HG02571 (cell line): ENCODE data around the gene CBY1.
"Not testable (repeated sequence)": the region's sequence is repeated elsewhere in the genome, so short reads cannot be mapped to it uniquely, and the experiment has no call there.

ENCODE experiments used
- ATAC-seq: cut with Tn5 transposase; IDR thresholded peaks from one replicate; pipeline ENCODE4 v1.9.1; 2021; ENCODE audit warnings: mild to moderate bottlenecking, moderate library complexity; ENCODE audit not compliant: unreplicated experiment

Gene CBY1

DNA sequence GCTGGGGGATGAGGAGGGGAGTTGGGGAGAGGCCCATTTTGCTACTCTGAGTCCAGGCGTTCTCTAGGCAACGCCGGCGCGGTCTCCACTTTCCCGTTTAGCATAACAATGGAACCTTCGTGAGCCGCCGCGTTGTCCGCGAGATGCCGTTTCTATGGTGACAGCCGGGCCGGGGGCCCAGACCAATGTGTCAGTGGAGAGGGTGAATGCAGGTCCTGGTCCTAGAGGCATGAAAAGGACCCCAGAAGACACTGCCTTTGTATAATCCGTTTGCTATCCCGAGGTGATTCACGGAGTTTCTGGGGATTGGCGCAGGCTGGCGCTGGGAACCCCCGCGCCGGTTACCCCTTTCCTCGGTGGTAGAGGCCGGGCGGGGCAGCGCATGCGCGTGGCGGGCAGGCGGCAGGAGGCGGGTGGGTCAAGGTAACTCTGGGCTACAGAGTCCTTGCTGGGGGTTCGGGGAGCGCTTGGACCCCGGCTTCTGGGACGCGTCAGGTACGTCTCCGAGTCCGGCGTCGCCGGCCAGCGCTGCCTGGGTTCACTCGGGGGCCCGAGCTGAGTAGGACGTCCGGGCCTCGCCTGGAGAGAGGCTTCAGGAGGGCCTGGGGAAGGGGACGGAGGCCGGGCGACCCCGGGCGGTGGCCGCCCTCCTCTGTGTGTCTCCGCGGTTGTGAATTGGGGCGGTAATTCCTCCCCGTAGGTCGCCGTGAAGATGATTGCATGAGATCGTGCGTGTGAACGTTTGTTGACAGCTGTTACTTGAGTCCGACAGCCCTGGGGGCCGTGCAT, at the start of gene CBY1, which contains the start of gene FAM227A:
TSS of gene CBY1 (plus strand) at position 383 of the 789 bp plus-strand sequence. CDS start 11,417 bp downstream, outside the sequence.
TSS of gene FAM227A (minus strand) at position 137 of the 789 bp plus-strand sequence. CDS start 6,224 bp downstream, outside the sequence.
- peak; percentile 64 for ATAC-seq

GRCh38 chr22:38607680-38608079, 48.8 kb upstream of the CBY1 start:
- ATAC-seq: no peak

GRCh38 chr22:38608992-38609750, 47.3 kb upstream of the CBY1 start:
- no peak for ATAC-seq

GRCh38 chr22:38610234-38610633, 46.2 kb upstream of the CBY1 start:
- ATAC-seq: no peak

DNA sequence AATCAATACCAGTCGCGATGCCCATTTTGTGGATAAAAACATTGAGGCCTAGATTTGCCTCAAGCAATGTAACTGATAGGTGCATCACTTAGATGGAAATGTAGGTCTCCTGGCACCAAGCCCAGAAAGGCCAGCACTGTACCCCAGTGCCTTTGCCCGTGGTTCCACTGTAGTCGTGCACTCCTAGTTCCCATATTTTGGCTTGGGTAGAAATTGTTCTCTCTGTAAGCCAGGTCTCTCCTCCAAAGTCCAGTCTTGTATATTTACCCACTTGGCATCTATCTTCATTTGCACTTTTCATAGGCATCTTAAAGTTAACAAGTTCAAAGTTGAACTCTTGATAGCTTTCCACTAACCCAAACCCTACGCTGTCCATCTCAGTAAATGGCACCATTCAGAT, 44.9 kb upstream of the CBY1 start:
- ATAC-seq: no peak

DNA sequence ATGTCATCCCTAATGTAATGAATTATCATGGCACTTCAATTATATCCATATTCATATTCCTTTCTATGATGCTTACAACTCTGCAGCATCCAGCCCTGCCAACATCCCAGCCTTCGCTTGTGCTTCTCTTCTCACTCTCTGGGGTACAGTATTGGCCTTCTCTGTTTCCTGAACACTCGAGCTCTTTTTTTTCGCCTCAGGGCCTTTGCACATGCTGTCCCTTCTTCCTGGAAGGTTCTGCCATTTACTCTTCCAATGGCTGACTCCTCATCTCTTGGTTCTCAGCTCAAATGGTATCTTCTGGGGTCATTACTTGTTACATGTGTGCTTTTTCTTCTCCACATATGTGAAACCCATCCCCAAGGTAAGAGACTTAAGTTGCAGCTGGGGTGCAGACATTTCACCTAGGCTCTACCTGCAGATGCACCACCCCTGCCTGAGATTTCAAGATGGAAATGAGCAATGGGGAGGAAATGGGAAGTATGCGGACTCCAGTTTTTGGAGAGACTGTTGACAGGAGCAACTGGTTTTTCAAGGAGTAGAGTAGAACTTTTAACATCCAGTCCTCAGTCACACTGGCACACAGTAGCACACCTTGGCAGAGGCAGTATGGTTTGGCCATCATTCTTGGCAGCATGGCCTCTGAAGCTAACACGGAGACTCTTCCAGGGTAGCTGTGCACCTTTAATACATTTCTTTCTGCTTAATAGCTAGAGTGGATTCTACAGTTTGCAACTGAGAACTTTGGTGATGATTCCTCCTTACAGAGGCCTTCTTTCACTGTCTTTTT, 44.0 kb upstream of the CBY1 start:
- ATAC-seq: no peak

- no peak for ATAC-seq
Observed at GRCh38 chr22:38613588-38613987, 42.9 kb upstream of the CBY1 start.

GRCh38 chr22:38614332-38615063, 41.9 kb upstream of the CBY1 start:
- no peak for ATAC-seq

GRCh38 chr22:38615064-38615405, 41.4 kb upstream of the CBY1 start:
- not testable (repeated sequence) for ATAC-seq

DNA sequence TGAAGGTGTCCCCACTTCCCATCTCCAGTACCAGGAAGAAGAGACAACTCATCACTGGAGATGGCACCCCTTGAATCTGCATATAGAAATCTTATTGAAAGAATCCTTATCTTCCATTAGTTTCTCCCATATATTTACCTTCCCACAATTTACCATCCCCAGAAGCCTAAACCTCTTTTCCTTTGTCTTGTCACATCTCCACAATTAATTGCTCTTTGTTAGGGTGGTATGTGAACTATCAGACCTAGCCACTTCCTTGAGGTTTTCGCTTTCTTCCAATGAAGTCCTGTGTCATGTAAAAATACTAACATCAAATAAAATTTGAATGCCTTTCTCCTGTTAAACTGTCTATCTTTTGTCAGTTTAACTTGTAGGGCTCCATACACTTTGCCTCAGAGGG, 38.2 kb upstream of the CBY1 start:
- no peak for ATAC-seq

DNA sequence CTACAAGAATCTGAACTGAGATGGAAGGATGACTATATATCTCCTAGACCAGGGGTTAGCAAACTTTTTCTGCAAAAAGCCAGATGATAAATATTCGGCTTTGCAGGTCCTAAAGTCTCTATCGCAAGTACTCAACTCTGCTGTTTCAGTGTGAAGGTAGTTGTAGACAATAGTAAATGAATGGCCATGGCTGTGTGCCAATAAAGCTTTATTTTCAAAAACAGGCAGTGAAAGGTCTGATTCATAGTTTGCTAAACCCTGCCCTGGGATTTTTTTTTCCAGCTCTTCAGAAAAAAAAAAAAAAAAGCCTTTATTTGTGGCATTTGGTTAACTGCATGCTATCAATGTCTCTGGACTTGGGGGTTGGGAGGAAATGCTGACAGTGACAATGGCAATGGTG, 37.8 kb upstream of the CBY1 start:
- ATAC-seq: no peak

GRCh38 chr22:38623351-38623750, 33.1 kb upstream of the CBY1 start:
- ATAC-seq: no peak

DNA sequence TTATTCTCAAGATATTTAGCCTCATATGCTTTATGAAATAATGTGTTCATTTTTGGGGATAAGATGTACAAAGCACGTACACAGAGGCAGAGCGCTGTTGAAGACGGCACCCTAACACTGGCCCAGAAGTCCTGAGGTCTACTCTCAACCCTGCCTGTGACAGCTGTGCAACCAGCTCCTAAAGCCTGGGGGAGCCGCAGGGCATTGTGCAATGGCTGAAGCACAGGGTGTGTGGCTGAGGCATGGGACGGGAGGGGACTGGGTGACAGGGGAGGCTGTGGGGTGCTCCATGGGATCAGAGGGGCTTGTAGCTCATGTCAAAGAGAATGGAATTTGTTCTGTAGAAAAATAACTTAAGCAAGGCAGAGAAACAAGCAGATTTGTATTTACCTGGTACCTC, 28.0 kb upstream of the CBY1 start:
- no peak for ATAC-seq

DNA sequence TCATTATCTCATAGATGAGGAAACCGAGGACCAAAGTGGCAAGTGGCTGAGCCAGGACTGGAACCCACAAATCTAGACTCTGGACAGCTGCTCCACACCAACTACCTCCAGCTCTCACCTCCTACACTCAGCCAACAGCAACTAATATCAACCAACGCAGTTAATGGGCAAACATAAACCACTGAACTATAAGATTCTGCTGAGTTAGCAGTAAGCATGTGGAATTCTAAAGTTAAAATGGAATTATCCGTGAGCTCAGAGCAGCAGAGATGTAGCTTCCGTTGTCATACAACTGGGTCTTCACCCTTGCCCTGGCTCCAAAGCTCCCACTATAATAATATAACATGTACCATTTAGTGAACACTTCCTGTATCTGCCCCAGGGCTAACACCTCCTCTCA, 27.3 kb upstream of the CBY1 start:
- no peak for ATAC-seq

DNA sequence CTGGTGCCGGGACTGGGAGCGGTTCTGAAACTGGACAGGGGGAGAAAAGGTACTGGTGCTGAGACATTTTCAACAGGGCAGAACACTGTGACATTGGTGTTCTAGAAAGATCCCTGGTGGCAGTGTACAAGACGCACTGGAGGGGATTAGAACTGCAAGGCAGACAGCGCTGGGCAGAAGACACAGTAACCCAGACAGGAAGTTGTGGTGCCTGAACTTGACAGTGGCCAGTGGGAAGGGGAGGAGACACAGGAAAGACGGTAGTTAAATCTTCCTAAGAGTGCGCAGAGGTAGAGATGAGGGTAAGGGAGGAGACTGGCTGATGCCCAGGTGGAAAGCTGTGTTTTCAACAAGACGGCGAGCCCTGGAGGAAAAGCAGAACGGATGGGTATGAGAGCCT, 24.7 kb upstream of the CBY1 start:
- no peak for ATAC-seq

- ATAC-seq: no peak
Observed at GRCh38 chr22:38632528-38632927, 23.9 kb upstream of the CBY1 start.

DNA sequence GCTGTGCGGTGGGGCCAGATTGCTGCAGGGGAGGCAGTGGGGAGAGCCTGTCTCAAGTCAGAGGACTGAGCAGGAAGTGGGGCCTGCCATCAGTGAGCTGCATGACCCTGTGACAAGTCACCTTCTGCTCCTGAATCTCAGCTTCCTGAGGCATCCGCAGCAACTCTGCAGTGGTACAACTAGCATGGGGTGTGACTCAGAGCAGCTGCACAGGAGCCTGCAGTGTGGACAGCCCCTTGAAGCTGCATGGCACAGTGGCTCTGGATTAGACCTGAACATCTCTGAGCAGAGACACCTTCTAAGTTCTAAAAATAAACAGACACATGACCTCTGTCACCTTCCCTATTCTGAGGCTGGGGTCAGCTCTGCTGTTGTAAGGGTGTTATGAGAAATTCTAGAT, 18.2 kb upstream of the CBY1 start:
- no peak for ATAC-seq

- ATAC-seq: no peak
Observed at GRCh38 chr22:38638728-38639127, 17.7 kb upstream of the CBY1 start.

GRCh38 chr22:38641476-38642040, 14.9 kb upstream of the CBY1 start:
- ATAC-seq: no peak

DNA sequence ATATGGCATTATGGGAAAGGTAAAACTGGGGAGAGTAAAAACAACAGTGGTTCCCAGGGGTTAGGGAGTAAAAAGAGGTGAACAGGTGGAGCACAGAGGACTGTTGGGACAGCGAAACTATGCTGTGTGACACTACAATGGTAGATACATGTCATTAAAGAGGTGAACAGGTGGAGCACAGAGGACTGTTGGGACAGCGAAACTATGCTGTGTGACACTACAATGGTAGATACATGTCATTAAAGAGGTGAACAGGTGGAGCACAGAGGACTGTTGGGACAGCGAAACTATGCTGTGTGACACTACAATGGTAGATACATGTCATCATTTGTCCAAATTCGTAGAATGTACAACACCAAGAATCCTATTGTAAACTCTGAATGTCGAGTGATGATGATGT, 12.2 kb upstream of the CBY1 start:
- ATAC-seq: not testable (repeated sequence)
